Astrocyte of the hippocampus (primary cell): ENCODE data around the gene PRKAG1.
A peak's percentile ranks its signal among the peaks of the same experiment; 100 is the strongest.

ENCODE experiments used
- DNase-seq: peaks from one replicate; pipeline ENCODE4 v3.0.0; 2011; ENCODE audit warnings: low read depth, low spot score

Gene PRKAG1

DNA sequence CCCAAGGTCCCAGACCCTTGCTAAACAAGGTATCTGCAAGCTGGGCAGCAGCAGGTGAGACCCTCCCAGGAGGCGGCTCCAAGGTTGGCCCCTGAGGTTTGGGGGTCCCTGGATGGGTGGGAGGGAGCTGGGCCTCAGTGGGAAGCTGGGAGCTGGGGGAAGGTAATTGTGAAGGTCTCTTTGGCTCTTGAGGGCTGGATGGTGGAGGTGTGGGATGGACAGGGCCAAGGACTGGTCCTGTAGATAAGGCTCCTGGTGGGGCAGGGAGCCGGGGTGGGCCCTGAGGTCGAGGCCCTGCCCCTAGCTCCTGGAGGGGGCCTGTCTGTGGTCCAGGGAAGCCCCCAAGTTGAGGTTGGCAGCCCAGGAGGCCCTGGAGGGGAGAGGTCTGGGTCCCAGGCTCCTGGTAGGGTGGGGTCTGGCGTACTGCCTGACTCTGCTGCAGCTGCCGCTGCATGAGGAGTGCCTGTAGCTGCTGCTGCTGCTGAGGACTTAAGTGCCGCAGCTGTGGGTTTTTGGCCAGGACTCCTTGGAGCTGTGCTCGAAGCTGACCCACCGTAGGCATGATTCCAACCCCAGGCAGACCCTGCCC lies 13.1 kb upstream of the PRKAG1 start:
- DNase-seq = no peak

DNA sequence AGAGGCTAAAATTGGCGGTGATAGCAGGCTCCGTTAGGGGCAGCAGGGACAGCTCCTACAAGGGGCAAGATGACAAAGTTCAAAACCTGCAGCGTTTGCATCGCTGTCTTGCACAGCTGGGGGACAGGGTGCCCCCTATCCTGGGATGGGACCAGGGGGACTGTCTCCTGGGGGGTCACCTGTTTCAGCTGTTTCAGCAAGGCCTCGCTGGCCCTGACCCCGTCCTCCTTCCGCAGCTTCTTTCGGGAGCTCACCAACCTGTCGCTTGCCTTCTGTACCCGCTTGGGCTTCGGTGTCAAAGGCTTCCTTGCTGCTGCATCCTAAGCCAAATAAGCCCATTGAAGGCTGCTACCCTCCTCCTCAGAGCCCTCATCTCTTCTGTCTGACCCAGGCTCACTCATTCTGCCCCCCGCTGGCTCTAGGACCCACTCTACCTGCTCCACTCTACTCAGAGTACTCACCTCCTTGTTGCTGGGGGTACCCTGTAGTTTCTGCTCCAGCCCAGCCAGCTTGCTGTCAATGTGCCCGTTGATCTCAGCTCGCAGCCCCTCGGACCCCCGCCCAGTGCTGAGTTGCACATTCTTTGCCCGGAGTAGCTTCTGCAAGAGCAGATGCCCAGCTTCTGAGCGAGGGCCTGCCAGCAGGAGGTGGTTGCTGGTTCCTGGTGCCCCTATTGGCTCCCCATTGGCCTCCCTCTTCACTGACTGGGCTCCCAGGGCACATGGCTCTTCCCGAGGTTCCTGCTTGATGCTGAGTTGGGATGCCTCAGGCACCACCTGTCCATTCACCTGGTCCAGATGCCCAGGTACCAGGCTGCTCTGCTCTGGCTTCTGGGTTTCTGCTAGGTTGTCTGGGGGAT lies 12.4 kb upstream of the PRKAG1 start:
- DNase-seq = no peak

DNA sequence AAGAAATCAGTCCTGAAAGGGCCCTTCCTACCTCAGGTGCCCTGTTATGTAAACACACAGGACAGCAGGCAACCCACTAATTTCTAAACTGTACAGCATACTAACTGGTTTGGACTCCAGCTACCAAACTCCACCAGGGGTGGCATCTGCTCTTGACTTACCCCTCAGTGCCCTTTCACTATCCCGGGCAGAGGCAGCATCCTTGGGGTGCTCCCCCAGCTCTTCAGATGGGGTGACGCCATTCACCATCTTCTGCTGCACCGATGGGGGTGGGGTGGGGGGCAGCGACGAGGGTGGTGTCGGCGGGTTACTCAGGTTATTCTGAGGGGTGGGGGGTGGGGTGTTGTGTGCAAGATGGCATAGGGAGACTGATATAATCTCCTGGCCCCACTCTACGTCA lies 11.5 kb upstream of the PRKAG1 start:
- DNase-seq = no peak

DNA sequence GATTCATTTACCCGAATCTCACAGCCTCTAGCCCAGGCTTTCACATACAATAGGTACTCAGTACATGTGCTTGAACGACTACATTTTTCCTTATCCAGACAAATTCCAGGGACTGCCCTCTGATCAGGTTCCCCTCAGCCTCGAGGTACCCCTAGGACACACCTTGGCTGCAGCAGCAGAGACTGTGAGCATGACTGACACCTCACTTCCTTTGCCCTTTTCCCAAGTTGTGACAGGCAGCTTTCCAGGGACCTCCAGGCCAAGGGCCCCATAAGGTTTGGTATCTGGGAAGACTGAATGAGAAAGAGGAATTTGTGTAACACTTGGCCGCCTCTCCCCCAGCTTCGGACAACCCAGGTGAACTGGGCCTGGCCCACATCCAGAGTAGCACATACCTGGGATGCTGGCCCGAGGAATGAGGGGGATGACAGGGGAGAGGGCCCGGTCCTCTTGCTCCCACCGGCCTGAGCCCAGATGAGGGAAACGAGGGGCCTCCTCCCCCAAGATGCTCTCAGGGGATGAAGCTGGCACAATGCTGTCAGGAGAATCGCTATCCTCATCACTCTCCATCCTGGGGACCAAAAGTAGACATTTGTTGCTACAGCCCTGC lies 10.2 kb upstream of the PRKAG1 start:
- DNase-seq = no peak

DNA sequence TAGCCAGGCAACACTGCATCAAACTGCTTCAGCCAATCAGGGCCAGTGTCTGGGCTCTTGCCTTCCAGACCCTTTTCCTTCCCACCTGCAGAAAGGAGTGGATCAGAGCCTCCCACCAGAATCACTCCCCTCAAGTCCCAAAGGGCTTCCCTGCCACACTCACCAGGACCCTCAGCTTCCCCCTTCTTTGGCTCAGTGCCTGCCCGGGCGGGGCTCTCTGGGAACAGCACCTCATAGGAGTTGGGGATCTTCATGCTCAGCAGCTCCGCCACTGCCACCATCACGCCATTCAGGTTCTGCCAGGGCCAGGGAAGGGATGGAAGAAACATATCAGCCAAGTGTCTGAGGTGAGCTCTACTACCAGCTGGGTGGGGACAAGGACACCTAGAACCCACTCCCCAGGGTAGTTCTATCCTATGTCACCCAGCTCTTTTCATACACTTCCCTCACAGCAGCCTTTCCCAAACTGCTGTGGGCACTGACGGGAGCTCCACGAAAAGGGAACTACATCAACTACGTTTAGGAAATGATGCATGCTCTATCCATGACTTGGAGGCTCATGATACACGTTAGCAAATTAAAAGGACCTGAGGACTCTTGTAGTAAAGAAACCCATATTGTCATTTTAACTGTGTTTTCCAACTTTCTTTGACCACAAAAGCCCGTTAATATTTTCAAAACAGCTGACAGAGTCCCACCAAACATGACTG lies 9.4 kb upstream of the PRKAG1 start:
- DNase-seq = no peak

DNA sequence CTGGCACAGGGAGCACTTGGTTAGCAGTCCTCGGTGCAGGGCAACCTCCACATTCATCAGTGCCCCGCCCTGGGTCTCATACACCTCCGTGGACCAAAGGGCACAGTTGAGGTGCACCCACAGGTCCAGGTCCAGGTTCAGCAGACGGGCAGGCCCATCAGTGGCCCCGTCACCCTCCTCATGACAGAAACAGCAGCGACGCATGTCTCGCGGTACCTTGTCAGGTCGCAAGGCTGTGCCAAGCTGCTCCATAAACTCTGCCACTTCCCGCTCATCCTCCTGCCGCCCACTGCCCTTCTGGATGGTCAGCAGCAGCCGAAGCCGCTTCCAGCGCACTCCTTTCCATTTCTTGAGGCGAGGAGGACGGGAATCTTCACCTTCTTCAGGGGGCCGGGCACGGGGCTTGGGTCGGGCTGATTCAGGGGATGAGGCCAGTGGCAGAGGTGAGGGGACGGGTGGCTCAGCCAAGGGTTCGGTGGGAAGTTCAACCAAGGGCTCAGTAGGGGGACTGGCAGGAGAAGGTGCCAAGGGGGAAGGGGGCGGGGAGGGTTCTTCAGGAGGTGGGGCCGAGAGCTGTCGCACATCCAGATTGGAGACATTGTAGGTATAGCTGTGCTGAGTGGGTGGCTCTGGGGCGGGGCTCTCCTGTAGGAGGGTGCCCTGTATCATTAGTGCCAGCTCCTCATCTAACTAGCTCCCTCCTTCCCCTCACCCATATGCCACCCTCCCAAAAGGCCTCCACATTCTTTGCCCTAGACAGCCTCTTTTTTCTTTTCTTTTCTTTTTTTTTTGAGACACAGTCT lies 8.3 kb upstream of the PRKAG1 start:
- no peak for DNase-seq

DNA sequence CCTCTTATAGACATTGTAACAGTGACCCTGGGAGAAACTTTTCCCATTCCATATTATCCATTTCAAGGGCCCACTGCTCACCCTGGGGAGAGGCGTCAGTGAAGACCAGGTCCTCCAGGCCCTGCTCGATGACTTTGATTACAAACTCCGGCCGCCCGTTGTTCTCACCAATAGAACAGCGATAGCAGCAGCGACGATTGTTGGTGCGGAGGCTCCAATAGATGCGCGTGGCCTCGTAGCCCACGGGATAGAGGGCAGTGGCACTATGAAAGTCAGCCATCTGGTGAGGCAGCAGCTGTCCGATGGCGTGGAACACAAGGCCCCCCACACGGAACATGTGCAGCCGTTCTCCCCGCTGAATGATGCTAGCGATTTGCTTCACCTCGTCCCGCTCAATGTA lies 7.5 kb upstream of the PRKAG1 start:
- no peak for DNase-seq

DNA sequence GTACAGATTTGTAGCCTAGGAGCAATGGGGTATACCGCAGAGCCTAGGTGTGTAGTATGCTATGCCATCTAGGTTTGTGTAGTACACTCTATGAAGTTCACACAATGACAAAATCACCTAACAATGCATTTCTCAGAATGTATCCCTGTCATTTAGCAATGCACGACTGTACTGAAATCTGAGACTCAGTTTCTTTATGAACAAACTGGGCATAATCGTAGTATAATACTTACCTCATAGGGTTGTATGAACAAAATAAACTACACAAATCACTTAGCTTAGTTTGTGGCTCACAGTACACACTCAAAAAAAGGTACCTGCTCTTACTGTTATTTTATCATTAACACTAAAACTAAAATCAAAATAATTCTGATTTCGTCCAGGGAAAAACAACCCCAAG lies 6.9 kb upstream of the PRKAG1 start:
- DNase-seq = no peak

DNA sequence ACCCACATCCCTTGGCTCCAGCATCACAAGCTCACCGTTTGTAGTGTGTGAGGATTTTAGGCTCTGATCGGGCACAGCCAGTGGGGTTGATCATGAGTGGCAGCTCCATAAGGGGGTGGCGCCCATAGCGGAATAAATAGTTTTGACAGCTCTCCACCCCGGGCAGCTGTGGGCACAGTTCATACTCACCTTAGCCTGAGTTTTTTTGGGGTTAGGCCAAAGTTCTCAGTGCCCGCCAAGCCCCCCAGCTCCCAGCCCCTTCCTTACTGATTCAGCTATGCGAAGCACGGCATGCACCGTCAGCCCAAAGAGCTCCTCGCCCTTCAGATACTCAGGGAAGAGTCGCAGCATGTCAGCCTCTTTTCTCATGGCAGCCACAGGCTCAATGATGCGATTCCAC lies 6.0 kb upstream of the PRKAG1 start:
- DNase-seq = no peak

DNA sequence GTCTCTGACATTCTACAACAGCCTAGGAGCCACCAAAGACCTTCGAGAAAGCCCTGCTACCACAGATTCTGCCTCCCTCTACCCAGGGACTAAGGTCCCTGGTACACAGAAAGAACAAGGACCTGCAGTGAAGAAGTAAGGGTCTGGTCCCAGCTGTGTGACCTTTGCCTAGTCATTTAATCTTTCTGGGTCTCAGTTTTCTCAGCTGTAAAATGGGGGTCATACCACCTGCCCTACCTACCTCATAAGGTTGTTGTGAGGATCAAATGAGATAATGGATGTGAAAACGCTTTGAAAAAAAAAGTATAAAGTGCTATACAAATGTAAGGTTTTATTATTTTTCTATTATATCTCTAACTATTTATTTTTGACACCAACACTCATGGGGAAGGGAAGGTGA lies 5.2 kb upstream of the PRKAG1 start:
- no peak for DNase-seq

DNA sequence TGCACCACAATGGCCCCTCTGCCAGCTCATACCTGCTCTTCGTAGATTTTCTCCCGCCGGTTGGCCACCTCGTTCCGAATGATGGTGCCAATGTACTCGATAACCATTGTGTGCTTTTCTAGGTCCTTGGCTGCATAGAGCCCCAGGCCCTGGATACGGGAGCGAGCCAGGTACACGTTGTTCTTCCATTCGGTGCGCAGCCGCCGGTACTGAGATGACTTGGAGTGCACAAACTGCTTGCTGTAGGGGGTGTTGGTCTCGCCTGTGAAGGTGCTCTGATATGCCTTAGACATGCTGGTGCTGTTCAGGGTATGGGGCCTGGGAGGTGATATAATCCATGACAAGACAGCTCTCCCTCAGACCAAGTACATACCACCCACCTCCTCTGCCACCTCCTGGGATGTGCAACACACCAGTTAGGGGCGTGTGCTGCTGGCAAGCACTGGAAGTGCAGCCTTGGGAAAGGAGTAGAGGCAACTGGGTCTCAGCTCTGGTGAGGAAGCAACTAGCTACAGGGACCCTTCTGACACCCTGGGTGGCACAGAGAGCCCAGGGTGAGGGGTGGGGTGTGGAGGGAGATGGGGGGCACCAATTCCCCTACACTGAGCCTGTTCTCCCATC lies 4.1 kb upstream of the PRKAG1 start:
- no peak for DNase-seq

DNA sequence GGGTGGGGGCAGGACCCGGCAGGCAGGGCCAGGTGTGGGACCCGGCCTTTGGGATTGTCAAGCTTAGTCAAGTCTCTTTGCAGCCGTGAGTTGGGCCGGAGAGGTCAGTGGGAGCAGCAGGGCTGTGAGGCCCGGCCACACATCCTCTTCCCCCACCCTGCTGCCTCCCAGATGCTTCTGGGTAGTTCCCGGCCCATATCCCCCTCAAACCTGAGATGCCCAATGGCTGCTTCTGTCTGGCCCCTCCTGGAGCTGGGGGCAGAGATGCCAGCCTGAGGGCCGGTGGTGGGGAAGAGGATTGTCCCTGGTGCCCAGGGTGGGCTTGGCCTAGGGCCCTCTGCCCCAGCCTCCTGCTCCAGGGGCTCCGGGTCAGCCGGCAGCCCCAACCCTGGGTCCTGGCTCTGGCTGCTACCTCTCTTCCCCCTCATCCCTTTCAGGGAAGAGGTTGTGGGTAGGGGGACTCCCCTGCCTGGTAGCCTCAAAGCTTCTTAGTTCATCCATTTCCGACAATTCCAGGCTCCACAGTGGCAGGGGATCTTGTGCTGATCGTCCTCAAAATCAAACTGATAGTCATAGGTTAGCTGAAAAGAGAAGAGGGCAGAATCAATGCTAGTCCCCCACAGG lies 2.8 kb upstream of the PRKAG1 start:
- DNase-seq = no peak

DNA sequence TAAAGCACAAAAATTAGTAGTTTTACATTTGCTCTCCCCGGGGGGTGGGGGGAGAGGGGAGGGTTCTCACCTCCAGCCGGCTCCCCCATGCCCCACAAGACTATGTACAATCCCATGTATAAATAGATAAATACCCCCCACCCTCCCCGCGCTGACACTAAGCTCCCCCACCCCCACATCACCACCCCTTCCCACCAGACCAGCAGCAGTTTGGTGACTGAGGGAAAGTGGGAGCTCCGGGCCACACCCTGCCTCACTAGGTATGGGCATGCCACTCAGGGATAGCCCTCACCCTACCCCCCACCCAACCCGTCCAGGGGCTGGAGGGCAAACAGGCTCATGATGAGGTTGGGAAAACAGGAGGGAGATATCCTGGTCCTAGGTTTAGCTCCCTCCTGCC lies 1.9 kb upstream of the PRKAG1 start:
- DNase-seq = no peak

DNA sequence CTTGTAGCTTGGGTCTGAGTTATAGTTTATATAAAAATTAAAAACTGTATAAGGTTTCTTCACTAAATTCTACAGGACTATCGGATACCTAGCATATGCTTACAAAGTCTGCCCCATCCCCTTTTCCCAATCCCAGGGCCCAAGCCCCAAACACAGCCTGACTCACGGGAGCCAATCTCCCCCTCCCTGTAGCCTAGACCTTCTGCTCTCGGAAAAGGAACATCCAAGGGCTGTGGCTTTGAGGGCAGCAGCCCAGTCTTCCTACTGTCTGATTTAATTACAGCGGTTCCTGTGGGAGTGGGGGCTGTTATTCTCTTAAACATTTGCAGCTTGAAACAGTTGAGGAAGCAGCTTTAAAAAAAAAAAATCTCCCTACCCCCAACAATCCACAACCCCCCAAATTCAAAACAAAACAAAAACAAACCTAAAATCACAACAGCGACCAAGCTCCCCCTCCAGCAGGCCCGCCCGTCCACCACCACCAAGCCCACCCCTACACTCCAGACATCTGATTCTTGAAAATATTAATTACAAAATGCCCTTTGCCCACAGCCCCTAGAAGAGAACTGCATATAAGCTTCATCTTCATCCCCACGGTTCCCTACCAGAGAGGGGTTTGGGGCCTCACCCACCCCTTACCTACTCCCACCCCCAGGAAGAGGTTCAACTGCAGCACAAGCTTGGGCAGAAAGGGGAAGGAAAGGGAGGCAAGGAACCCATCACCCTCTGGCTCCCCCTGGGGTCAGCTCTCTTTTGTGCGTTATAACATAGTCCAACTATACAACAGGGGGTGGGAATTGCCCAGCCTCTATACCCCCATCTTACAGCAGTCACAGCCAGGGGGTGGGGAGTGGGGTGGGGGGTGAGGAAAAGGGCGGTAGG lies 1.1 kb upstream of the PRKAG1 start:
- peak; percentile 47 for DNase-seq

DNA sequence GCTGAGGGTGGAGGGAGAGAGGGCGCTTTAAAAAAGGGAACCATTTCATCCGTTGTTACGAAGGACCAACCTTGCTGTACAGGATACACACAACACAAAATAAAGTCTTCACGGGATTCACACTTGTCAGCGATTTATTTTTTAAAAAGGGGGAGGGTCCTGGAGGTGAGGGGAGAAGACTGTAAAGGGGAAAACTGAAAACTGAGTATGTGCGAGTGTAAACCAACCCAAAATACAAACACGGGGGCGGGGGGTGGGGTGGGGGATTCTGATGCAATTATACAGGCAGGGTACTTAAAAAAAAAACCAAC lies 499 bp upstream of the PRKAG1 start:
- DNase-seq = no peak

DNA sequence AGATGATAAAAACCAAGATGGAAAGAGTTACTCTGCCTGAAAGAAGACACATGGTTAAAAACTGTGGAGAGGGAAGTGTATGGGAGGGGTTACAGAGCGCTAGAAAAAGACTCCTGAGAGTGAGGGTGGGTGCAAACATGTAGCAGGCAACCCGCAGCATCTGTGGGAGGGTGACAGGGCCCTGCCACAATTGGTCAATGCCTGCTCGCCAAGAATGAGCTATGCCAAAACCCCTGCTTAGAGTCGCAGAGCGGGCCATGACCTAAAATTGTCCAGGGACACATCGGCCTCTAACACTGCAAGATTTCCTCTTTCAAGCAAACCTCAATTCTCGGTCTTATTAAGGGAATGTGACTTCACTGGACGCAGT lies 700 bp downstream of the PRKAG1 start:
- peak; percentile 73 for DNase-seq

DNA sequence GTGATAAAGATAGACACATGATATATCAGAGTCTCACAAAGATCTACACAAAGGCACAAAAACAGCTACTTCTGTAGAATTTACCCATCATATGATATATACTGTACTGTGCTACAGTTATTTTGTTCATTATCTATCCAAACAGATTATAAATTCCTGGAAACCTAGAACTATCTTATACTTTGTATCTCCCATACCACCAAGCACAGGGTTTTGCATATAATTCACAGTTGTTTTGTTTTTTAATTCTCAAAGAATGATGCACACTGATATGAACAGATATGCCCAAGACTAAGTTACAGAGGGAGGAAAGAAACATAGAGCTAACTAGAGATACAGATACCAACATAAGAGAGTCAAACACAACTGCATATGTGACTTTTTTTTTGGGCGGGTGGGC lies 3.4 kb downstream of the PRKAG1 start:
- no peak for DNase-seq

DNA sequence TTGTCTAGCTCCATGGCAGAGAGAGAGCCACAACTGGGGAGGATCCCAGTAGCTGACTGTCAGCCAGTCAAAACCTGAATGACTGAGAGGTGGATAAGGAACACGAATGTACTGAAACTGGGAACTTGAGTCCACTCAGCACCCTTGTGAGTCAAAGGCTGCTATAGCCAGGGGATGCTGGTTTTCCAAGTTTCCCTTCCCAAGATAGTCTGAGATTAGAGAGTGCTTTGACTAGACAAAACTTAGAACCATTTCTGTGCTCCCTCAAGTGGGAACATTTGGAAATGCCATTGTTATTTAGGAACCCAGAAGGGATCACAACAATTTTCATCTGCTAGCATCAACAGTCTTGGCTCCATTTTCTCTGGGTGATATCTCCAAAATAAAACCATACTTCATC lies 4.0 kb downstream of the PRKAG1 start:
- DNase-seq = peak; percentile 38

DNA sequence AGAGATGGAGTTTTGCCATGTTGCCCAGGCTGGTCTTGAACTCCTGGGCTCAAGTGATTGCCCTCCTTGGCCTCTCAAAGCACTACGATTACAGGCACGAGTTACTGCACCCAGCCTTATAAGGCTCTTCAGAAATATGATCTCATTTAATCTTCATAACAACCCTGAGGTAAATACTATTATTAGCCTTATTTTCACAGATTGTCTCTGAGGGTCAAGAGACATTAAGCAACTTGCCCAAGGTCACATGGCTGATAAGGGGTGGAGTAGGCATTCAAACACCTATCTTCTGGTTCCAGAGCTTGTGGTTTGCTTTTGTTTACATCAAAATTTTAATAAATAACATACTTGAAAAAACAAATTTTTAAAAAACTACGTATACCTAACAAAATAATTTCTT lies 5.1 kb downstream of the PRKAG1 start:
- no peak for DNase-seq

DNA sequence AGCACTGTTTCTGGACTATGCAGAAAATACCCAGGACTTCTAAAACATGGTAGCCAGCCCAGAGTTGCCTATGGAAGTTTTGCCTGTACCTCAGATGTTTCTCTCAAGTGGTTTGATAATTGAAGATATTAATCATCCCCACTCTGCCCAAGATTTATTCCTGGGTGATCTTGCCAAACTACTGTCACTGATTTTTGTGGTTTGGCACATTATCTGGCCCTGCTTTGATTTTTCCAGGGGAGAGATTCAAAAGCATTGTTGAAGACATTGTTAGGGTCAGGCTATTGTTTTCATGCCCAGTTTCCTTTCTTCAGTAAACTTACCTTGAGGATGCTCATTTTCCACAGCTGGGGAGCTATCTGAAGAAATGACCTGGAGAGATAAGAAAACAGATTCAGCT lies 5.8 kb downstream of the PRKAG1 start:
- DNase-seq = no peak
